HCT116 (cell line): ENCODE data around the gene CTDSP1. TPM values are rescaled to one million over a fixed set of nuclear protein-coding genes. Genes with fewer than 3 reads are reported as not detected.

ENCODE experiments used
- ATAC-seq: fragments of 200-7000 bp; cut with Tn5 transposase; 2 replicates; pipeline ENCODE4 v1.9.1; 2020; ENCODE audit warnings: mild to moderate bottlenecking, moderate library complexity
- BruUV-seq: library from RNA; stranded (reverse); fragments of 400-500 nt; replicated peaks from 2 replicates; lab custom pipeline; 2021; lab: Mats Ljungman, UMichigan
- CTCF ChIA-PET: fragments of 300-600 bp; sonication (Branson Sonifier 250); formaldehyde crosslinking; loops from one replicate; lab custom pipeline; 2021; ENCODE audit warnings: antibody characterized with exemption; lab: Charles Lee
- POLR2A ChIA-PET: fragments of 300-600, 350-600 bp; sonication (Branson Sonifier 250); formaldehyde crosslinking; loops from one replicate; lab custom pipeline; 2021; ENCODE audit warnings: antibody characterized with exemption; lab: Charles Lee
- RAD21 ChIA-PET, 2 experiments: fragments of 300-600 bp; sonication (Branson Sonifier 250); formaldehyde crosslinking; loops; one replicate each; lab custom pipeline; 2023; ENCODE audit warnings: low total read pairs in 2 of 2; ENCODE audit not compliant: uncharacterized antibody in 2 of 2, unreplicated experiment in 2 of 2, low non-redundant PET in 1 of 2; lab: Charles Lee
- DNase-seq: peaks from one replicate; pipeline ENCODE4 v3.0.0-alpha.2; 2010; ENCODE audit warnings: low read depth, low spot score
- H2AFZ ChIP-seq: fragments of 200-600 bp; shearing (Covaris generic), sonication (generic); 2 replicates; pipeline ENCODE4 v1.6.1; 2017; ENCODE audit warnings: low read depth, mixed run types, mixed read lengths, antibody characterized with exemption, low read length; ENCODE audit not compliant: poor library complexity, severe bottlenecking
- H3K27ac ChIP-seq: 2 replicates; pipeline ENCODE4 v1.5.1; 2012; ENCODE audit warnings: low read depth, low read length
- H3K27me3 ChIP-seq: fragments of 200-600 bp; sonication (generic); 2 replicates; pipeline ENCODE4 v1.6.1; 2016; ENCODE audit warnings: mixed run types, low read length, mixed read lengths; ENCODE audit not compliant: insufficient read depth
- H3K36me3 ChIP-seq, 2 experiments: fragments of 200-500 bp in 1 of 2; fragments of 200-600 bp in 1 of 2; sonication (Bioruptor generic) in 1 of 2; sonication (generic) in 1 of 2; 2 replicates each; pipeline versions ENCODE4 v1.5.1 to v1.6.1; 2014 to 2016; ENCODE audit warnings: low read length in 2 of 2, inconsistent platforms in 1 of 2, mixed read lengths in 1 of 2, mixed run types in 1 of 2; ENCODE audit not compliant: insufficient read depth in 2 of 2, control insufficient read depth in 1 of 2
- H3K4me1 ChIP-seq, 2 experiments: fragments of 200-600 bp in 1 of 2; sonication (generic) in 1 of 2; 2 replicates each; pipeline versions ENCODE4 v1.5.1 to v1.6.1; 2012 to 2017; ENCODE audit warnings: low read length in 2 of 2, inconsistent platforms in 1 of 2, mild to moderate bottlenecking in 1 of 2, mixed read lengths in 1 of 2, mixed run types in 1 of 2, moderate library complexity in 1 of 2; ENCODE audit not compliant: insufficient read depth in 2 of 2, control insufficient read depth in 1 of 2
- H3K4me2 ChIP-seq: fragments of 200-600 bp; sonication (generic); 2 replicates; pipeline ENCODE4 v1.6.1; 2017; ENCODE audit warnings: mixed run types, low read length, mixed read lengths
- H3K4me3 ChIP-seq, 2 experiments: fragments of 200-600 bp in 1 of 2; sonication (generic) in 1 of 2; replicated peaks in 1 of 2; 2 replicates each; pipeline ENCODE4 v1.5.1; 2011 to 2016; ENCODE audit warnings: low read length in 2 of 2, control low read depth in 1 of 2, low read depth in 1 of 2, mild to moderate bottlenecking in 1 of 2, mixed read lengths in 1 of 2, mixed run types in 1 of 2
- H3K79me2 ChIP-seq: fragments of 200-600 bp; sonication (generic); 2 replicates; pipeline ENCODE4 v1.6.1; 2017; ENCODE audit warnings: mild to moderate bottlenecking, mixed run types, low read length, moderate library complexity, mixed read lengths; ENCODE audit not compliant: insufficient read depth
- H3K9ac ChIP-seq: fragments of 200-600 bp; sonication (generic); 2 replicates; pipeline ENCODE4 v1.6.1; 2016; ENCODE audit warnings: low read length, mixed read lengths
- H3K9me2 ChIP-seq: fragments of 200-600 bp; sonication (generic), shearing (Covaris generic); 2 replicates; pipeline ENCODE4 v1.6.1; 2017; ENCODE audit warnings: mixed run types, mild to moderate bottlenecking, moderate library complexity; ENCODE audit not compliant: insufficient read depth
- H3K9me3 ChIP-seq, 2 experiments: fragments of 200-500 bp in 1 of 2; fragments of 200-600 bp in 1 of 2; sonication (Bioruptor generic) in 1 of 2; sonication (generic) in 1 of 2; 2 replicates each; pipeline ENCODE4 v1.6.1; 2014 to 2017; ENCODE audit warnings: low read length in 2 of 2, mixed read lengths in 2 of 2, inconsistent platforms in 1 of 2, low read depth in 1 of 2, mild to moderate bottlenecking in 1 of 2, mixed run types in 1 of 2, moderate library complexity in 1 of 2; ENCODE audit not compliant: control insufficient read depth in 1 of 2, insufficient read depth in 1 of 2
- H4K20me1 ChIP-seq: fragments of 200-600 bp; sonication (generic), shearing (Covaris generic); 2 replicates; pipeline ENCODE4 v1.6.1; 2017; ENCODE audit warnings: mixed run types, mild to moderate bottlenecking, moderate library complexity; ENCODE audit not compliant: insufficient read depth
- CBX3 ChIP-seq: IDR thresholded peaks from 2 replicates; pipeline ENCODE4 v1.6.1; 2012; ENCODE audit warnings: low read depth
- CEBPB ChIP-seq: IDR thresholded peaks from 2 replicates; pipeline ENCODE4 v1.6.1; 2012; ENCODE audit warnings: low read depth
- CTCF ChIP-seq, 3 experiments: fragments of 200-600 bp in 1 of 3; sonication (generic) in 1 of 3; IDR thresholded peaks in 2 of 3; conservative IDR thresholded peaks in 1 of 3; 2 replicates each; pipeline ENCODE4 v1.5.1; 2012 to 2017; ENCODE audit warnings: low read depth in 2 of 3, low read length in 2 of 3, antibody characterized with exemption in 1 of 3, borderline replicate concordance in 1 of 3, control low read depth in 1 of 3, mild to moderate bottlenecking in 1 of 3, mixed read lengths in 1 of 3, mixed run types in 1 of 3, moderate library complexity in 1 of 3; ENCODE audit not compliant: insufficient read depth in 1 of 3
- EGR1 ChIP-seq: IDR thresholded peaks from 2 replicates; pipeline ENCODE4 v1.6.1; 2012; ENCODE audit warnings: low read depth
- EZH2 ChIP-seq: fragments of 200-600 bp; sonication (generic); IDR thresholded peaks from 2 replicates; pipeline ENCODE4 v1.6.1; 2017; ENCODE audit warnings: antibody characterized with exemption, mixed run types
- EZH2phosphoT487 ChIP-seq: fragments of 200-600 bp; IDR thresholded peaks from 2 replicates; pipeline ENCODE4 v1.6.1; 2018; ENCODE audit warnings: antibody characterized with exemption, borderline replicate concordance
- FOSL1 ChIP-seq: IDR thresholded peaks from 2 replicates; pipeline ENCODE4 v1.6.1; 2012; ENCODE audit warnings: low read depth
- JUND ChIP-seq: IDR thresholded peaks from 2 replicates; pipeline ENCODE4 v1.6.1; 2012
- MAX ChIP-seq: IDR thresholded peaks from 2 replicates; pipeline ENCODE4 v1.6.1; 2012
- POLR2A ChIP-seq: IDR thresholded peaks from 2 replicates; pipeline ENCODE4 v1.7.0; 2011; ENCODE audit warnings: borderline replicate concordance; ENCODE audit not compliant: insufficient read depth, insufficient read length; ENCODE audit errors: extremely low read depth
- POLR2AphosphoS5 ChIP-seq: IDR thresholded peaks from 2 replicates; pipeline ENCODE4 v1.6.1; 2011; ENCODE audit warnings: mild to moderate bottlenecking, low read depth, low read length, moderate library complexity
- TCF7L2 ChIP-seq: IDR thresholded peaks from 2 replicates; pipeline ENCODE4 v1.7.0; 2011; ENCODE audit warnings: borderline replicate concordance, inconsistent platforms; ENCODE audit not compliant: insufficient read depth, insufficient read length; ENCODE audit errors: extremely low read depth
- YY1 ChIP-seq: IDR thresholded peaks from 2 replicates; pipeline ENCODE4 v1.6.1; 2011; ENCODE audit warnings: low read length, low read depth, moderate library complexity, mild to moderate bottlenecking; ENCODE audit not compliant: insufficient replicate concordance; ENCODE audit errors: extremely low read depth
- ZBTB33 ChIP-seq: IDR thresholded peaks from 2 replicates; pipeline ENCODE4 v1.6.1; 2011; ENCODE audit warnings: mild to moderate bottlenecking, low read length, moderate library complexity; ENCODE audit not compliant: insufficient replicate concordance; ENCODE audit errors: extremely low read depth
- ZFX ChIP-seq: fragments of 450-650 bp; IDR thresholded peaks from 2 replicates; pipeline ENCODE4 v1.6.1; 2017
- ZNF274 ChIP-seq: fragments of 200-500 bp; sonication (Bioruptor generic); IDR thresholded peaks from 2 replicates; pipeline ENCODE4 v1.6.1; 2014; ENCODE audit warnings: mild to moderate bottlenecking, low read depth, low read length, inconsistent platforms
- intact Hi-C: fragments of 100-400 bp; cut with micrococcal nuclease; formaldehyde crosslinking; loops from 2 replicates; pipeline ENCODE4 v1.10.0; 2022
- total RNA-seq: library from RNA; stranded (reverse); gene quantifications from one replicate; pipeline ENCODE4 v1.2.1, GENCODE V29; 2021; ENCODE audit not compliant: unreplicated experiment
- TF ChIP-seq, protein P1 (sequence below): IDR thresholded peaks from 2 replicates; pipeline ENCODE4 v1.6.1; 2012; ENCODE audit warnings: low read depth

The CTDSP1 gene
- total RNA-seq, 1 experiment from 2014 or later, result 90.7 TPM

- Histone ChIP-seq H3K79me2 (no peaks in the 10 kb centered on the region), H4K20me1 (no peaks in the 10 kb centered on the region), H3K27me3 (no peaks in the 10 kb centered on the region), H3K9me2 (no peaks in the 10 kb centered on the region), H3K9me3 (0 out of 4 replicates have a peak, but pooled peaks cover 0 to 8% of the 10 kb centered on the region in 2 experiments), H3K9ac (no peak overlapping the region), H3K4me3 (no peak overlapping the region), H3K4me1 (peaks cover 0 to 24% of the 10 kb centered on the region in 2 experiments; a peak in 2 of 4 replicates), H2AFZ (no peak overlapping the region), H3K36me3 (no peaks in the 10 kb centered on the region), H3K4me2 (no peak overlapping the region), H3K27ac (no peak overlapping the region)
- intact Hi-C loops, result no loop called here
- BruUV-seq, result no TSS peak
- ATAC-seq (no peak), DNase-seq (no peak)
- ChIA-PET RAD21 (no interaction called here), CTCF (no interaction called here), POLR2A (no interaction called here)
- TF ChIP-seq POLR2A (no peak), YY1 (no peak), JUND (no peak), ZBTB33 (no peak), POLR2AphosphoS5 (no peak), TCF7L2 (no peak), EZH2 (no peak), MAX (no peak), FOSL1 (no peak), CEBPB (no peak), ZNF274 (no peak), EGR1 (no peak), ZFX (no peak), CTCF (IDR thresholded peaks at IDR 0.05 in 2 of 3, conservative IDR thresholded peaks at IDR 0.05 in 1 of 3; ENCODE audit: borderline replicate concordance in 1 of 3, insufficient read depth in 1 of 3, low read depth in 2 of 3, low read length in 2 of 3) (no peak), CBX3 (no peak), EZH2phosphoT487 (no peak)
- TF ChIP-seq, protein P1, sequence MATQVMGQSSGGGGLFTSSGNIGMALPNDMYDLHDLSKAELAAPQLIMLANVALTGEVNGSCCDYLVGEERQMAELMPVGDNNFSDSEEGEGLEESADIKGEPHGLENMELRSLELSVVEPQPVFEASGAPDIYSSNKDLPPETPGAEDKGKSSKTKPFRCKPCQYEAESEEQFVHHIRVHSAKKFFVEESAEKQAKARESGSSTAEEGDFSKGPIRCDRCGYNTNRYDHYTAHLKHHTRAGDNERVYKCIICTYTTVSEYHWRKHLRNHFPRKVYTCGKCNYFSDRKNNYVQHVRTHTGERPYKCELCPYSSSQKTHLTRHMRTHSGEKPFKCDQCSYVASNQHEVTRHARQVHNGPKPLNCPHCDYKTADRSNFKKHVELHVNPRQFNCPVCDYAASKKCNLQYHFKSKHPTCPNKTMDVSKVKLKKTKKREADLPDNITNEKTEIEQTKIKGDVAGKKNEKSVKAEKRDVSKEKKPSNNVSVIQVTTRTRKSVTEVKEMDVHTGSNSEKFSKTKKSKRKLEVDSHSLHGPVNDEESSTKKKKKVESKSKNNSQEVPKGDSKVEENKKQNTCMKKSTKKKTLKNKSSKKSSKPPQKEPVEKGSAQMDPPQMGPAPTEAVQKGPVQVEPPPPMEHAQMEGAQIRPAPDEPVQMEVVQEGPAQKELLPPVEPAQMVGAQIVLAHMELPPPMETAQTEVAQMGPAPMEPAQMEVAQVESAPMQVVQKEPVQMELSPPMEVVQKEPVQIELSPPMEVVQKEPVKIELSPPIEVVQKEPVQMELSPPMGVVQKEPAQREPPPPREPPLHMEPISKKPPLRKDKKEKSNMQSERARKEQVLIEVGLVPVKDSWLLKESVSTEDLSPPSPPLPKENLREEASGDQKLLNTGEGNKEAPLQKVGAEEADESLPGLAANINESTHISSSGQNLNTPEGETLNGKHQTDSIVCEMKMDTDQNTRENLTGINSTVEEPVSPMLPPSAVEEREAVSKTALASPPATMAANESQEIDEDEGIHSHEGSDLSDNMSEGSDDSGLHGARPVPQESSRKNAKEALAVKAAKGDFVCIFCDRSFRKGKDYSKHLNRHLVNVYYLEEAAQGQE, result no peak
Observed at GRCh38 chr2:218363736-218364135, 35.9 kb upstream of the CTDSP1 start.
